ENCODE measurements around the gene SLC25A13. TPM values are rescaled to one million over a fixed set of nuclear protein-coding genes. Genes with fewer than 3 reads are reported as not detected.
A peak's percentile ranks its signal among the peaks of the same experiment; 100 is the strongest.

The SLC25A13 gene
- total RNA-seq, 1 experiment from 2014 or later: 102 TPM

DNA sequence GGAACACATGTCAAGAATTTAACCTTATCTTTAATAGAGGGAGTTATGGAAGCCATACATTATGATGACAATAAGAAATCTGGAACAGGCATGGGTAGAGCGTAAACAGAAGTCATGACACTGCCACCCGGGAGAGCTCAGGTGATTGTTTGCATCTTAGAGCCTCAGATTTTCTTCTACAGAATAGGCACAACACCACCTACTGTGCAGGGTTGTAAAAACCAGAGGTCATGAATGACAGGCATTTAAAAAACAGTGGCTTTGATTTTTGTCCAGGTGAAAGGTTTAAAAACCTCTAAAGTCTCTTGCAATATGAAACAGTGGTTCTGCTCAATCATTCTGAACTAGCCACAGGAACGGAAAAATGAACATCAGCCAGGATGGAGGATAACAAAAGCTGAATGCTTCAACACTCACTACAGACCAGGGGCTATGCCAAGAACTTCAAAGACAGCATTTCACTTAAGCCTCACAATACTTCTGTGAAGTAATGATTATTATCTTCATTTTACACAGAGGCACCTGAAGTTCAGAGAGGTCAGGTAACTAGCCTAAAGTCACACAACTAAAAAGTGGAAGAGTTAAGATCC, 123.8 kb downstream of the SLC25A13 start:
- ChIA-PET CTCF (interaction anchor here (0.6 to 1.0 kb wide), 2 partner anchors 23 to 72 kb away, joined by 3 to 6 read pairs; no protein-coding TSS in a partner anchor), POLR2A (no interaction called here)
- no TSS peak for BruUV-seq (replicated peaks)
- no peak overlapping the region for H3K4me3 Mint-ChIP-seq (ENCODE audit: unreplicated experiment)
- peak in 1 of 2 experiments; percentile 19 for DNase-seq
- intact Hi-C loops (cut with micrococcal nuclease; ENCODE audit: unreplicated experiment): loop anchor here (1.0 to 5.0 kb wide), 2 partner anchors 123 to 281 kb away; no protein-coding TSS in a partner anchor
- peaks cover 23% of the 10 kb centered on the region for H3K4me1 Mint-ChIP-seq (ENCODE audit: low read depth, unreplicated experiment)
- Histone ChIP-seq H3K9me3 (no peaks in the 10 kb centered on the region), H3K36me3 (ENCODE audit: control insufficient read depth, insufficient read depth, low read length) (peaks cover 1% of the 10 kb centered on the region; the same call in 1 of the 2 replicates), H3K4me3 (ENCODE audit: low read depth, low read length) (no peak overlapping the region), H3K27me3 (replicated peaks; ENCODE audit: control insufficient read depth, insufficient read depth, low read length) (no peaks in the 10 kb centered on the region), H3K4me1 (peaks cover 8% of the 10 kb centered on the region; the same call in 1 of the 2 replicates)
- TF ChIP-seq, protein P1, sequence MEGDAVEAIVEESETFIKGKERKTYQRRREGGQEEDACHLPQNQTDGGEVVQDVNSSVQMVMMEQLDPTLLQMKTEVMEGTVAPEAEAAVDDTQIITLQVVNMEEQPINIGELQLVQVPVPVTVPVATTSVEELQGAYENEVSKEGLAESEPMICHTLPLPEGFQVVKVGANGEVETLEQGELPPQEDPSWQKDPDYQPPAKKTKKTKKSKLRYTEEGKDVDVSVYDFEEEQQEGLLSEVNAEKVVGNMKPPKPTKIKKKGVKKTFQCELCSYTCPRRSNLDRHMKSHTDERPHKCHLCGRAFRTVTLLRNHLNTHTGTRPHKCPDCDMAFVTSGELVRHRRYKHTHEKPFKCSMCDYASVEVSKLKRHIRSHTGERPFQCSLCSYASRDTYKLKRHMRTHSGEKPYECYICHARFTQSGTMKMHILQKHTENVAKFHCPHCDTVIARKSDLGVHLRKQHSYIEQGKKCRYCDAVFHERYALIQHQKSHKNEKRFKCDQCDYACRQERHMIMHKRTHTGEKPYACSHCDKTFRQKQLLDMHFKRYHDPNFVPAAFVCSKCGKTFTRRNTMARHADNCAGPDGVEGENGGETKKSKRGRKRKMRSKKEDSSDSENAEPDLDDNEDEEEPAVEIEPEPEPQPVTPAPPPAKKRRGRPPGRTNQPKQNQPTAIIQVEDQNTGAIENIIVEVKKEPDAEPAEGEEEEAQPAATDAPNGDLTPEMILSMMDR (IDR thresholded peaks at IDR 0.05; ENCODE audit: insufficient read depth in 1 of 2, low read depth in 1 of 2, low read length in 1 of 2, severe bottlenecking in 1 of 2, unreplicated experiment in 1 of 2): peak in 1 of 2 experiments; percentile 9
- no peak overlapping the region for H3K27ac Mint-ChIP-seq (ENCODE audit: unreplicated experiment)
- peaks cover 12% of the 10 kb centered on the region for H3K36me3 Mint-ChIP-seq (ENCODE audit: insufficient read depth, unreplicated experiment)
- H3K9me3 Mint-ChIP-seq (ENCODE audit: unreplicated experiment): no peaks in the 10 kb centered on the region
- no peaks in the 10 kb centered on the region for H3K27me3 Mint-ChIP-seq (ENCODE audit: insufficient read depth, unreplicated experiment)

DNA sequence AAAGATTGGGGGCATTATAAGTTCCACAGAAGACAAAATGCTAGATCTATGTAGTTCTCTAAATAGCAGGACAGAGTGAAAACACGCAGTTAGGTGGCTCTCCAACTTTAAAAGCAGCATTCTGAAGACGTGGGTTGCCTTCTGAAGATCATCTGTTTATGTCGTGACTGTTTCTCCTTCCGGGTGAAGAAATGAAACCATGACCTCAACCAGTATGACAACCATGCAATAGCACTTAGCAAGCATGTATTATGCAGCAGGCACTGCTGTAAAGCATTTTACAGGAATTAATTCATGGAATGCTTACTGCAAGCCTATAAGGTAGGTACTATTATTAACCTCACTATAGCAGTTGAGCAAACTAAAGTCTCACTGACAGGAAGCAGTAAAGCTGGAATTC, 125.2 kb downstream of the SLC25A13 start:
- H3K9me3 ChIP-seq: no peaks in the 10 kb centered on the region

DNA sequence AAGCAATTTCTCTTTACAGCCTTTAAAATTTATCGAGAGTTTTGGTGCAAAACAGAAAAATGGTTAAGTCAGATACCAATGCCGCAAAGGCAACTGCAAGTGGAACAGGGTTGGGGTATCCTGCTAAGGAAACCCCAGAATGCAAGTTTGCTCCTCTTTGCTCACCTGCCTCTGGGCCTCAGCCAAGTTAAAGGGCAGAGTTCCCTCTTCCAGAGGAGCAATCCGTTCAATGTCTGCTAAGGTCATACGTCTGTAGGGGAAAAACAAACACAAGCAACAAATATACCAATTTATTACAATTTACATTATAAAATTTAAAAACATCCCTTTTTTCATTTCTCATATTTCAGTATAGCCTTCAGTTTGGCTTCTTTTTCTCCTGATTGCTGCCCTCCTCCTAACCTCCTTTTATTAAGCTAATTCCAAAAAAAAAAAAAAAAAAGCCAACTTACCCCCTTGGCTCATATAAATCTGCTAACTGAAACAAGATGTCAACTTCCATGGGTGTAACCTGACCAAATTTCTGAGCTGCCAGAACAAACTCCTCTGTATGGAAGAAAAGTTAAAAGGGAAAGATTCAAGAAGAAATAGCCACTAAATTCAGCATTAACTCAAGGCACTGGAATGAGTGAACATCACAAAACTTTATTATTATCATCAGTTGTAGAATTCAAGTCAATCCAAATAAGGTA, 132.6 kb downstream of the SLC25A13 start:
- DNase-seq: no peak
- H3K36me3 ChIP-seq (ENCODE audit: control insufficient read depth, insufficient read depth, low read length): no peaks in the 10 kb centered on the region; the same call in 1 of the 2 replicates

More for the DNA sequence above, 125.2 kb downstream of the SLC25A13 start:
- Mint-ChIP-seq H3K4me1 (ENCODE audit: low read depth, unreplicated experiment) (peaks cover 23% of the 10 kb centered on the region), H3K27me3 (ENCODE audit: insufficient read depth, unreplicated experiment) (no peaks in the 10 kb centered on the region), H3K4me3 (ENCODE audit: unreplicated experiment) (no peak overlapping the region), H3K9me3 (ENCODE audit: unreplicated experiment) (no peaks in the 10 kb centered on the region), H3K36me3 (ENCODE audit: insufficient read depth, unreplicated experiment) (peaks cover 20% of the 10 kb centered on the region), H3K27ac (ENCODE audit: unreplicated experiment) (no peak overlapping the region)
- ChIA-PET POLR2A (no interaction called here), CTCF (no interaction called here)
- no peak for DNase-seq
- intact Hi-C loops (cut with micrococcal nuclease; ENCODE audit: unreplicated experiment): loop anchor here (5.0 kb wide), 1 partner anchor 279 kb away; no protein-coding TSS in a partner anchor
- peaks cover 1% of the 10 kb centered on the region; the same call in 1 of the 2 replicates for H3K36me3 ChIP-seq (ENCODE audit: control insufficient read depth, insufficient read depth, low read length)
- H3K27me3 ChIP-seq (replicated peaks; ENCODE audit: control insufficient read depth, insufficient read depth, low read length): no peaks in the 10 kb centered on the region
- peaks cover 8% of the 10 kb centered on the region; the same call in 1 of the 2 replicates for H3K4me1 ChIP-seq
- no peak overlapping the region for H3K4me3 ChIP-seq (ENCODE audit: low read depth, low read length)
- no TSS peak for BruUV-seq (replicated peaks)
- TF ChIP-seq, protein P1 (IDR thresholded peaks at IDR 0.05; ENCODE audit: insufficient read depth in 1 of 2, low read depth in 1 of 2, low read length in 1 of 2, severe bottlenecking in 1 of 2, unreplicated experiment in 1 of 2): no peak

More for the DNA sequence above, 132.6 kb downstream of the SLC25A13 start:
- no peaks in the 10 kb centered on the region for H3K9me3 Mint-ChIP-seq (ENCODE audit: unreplicated experiment)
- H3K4me3 ChIP-seq (ENCODE audit: low read depth, low read length): no peak overlapping the region
- no peaks in the 10 kb centered on the region for H3K27me3 Mint-ChIP-seq (ENCODE audit: insufficient read depth, unreplicated experiment)
- H3K4me1 ChIP-seq: peaks cover 12% of the 10 kb centered on the region
- no peak overlapping the region for H3K4me3 Mint-ChIP-seq (ENCODE audit: unreplicated experiment)
- intact Hi-C loops (cut with micrococcal nuclease; ENCODE audit: unreplicated experiment): no loop called here
- TF ChIP-seq, protein P1 (IDR thresholded peaks at IDR 0.05; ENCODE audit: insufficient read depth in 1 of 2, low read depth in 1 of 2, low read length in 1 of 2, severe bottlenecking in 1 of 2, unreplicated experiment in 1 of 2): no peak
- H3K4me1 Mint-ChIP-seq (ENCODE audit: low read depth, unreplicated experiment): no peaks in the 10 kb centered on the region
- ChIA-PET POLR2A (no interaction called here), CTCF (interaction anchor here (0.6 kb wide), 1 partner anchor 1188 kb away, joined by 3 read pairs; no protein-coding TSS in a partner anchor)
- H3K9me3 ChIP-seq: no peaks in the 10 kb centered on the region
- peaks cover 72% of the 10 kb centered on the region for H3K36me3 Mint-ChIP-seq (ENCODE audit: insufficient read depth, unreplicated experiment)
- no TSS peak for BruUV-seq (replicated peaks)
- H3K27ac Mint-ChIP-seq (ENCODE audit: unreplicated experiment): no peak overlapping the region
- no peaks in the 10 kb centered on the region for H3K27me3 ChIP-seq (replicated peaks; ENCODE audit: control insufficient read depth, insufficient read depth, low read length)

Measured in Caco-2 (cell line).